IPS-18a (cell line): ENCODE results near the gene FCGR3B.
A peak's percentile ranks its signal among the peaks of the same experiment; 100 is the strongest.
"Not testable (repeated sequence)": the region's sequence is repeated elsewhere in the genome, so short reads cannot be mapped to it uniquely, and the experiment has no call there.

Experiments used
- H3K27ac ChIP-seq: one replicate; pipeline ENCODE4 v1.5.1; 2013; ENCODE audit warnings: low read length
- H3K27me3 ChIP-seq: one replicate; pipeline ENCODE4 v1.6.1; 2013; ENCODE audit warnings: mild to moderate bottlenecking, low read length; ENCODE audit not compliant: control insufficient read depth, insufficient read depth
- H3K36me3 ChIP-seq: one replicate; pipeline ENCODE4 v1.6.1; 2013; ENCODE audit warnings: low read depth, low read length; ENCODE audit not compliant: control insufficient read depth
- H3K4me1 ChIP-seq: one replicate; pipeline ENCODE4 v1.6.1; 2013; ENCODE audit warnings: low read depth, low read length; ENCODE audit not compliant: control insufficient read depth
- H3K4me3 ChIP-seq: one replicate; pipeline ENCODE4 v1.5.1; 2013; ENCODE audit warnings: low read length
- H3K9ac ChIP-seq: one replicate; pipeline ENCODE4 v1.6.1; 2013; ENCODE audit warnings: mild to moderate bottlenecking, low read length, moderate library complexity
- H3K9me3 ChIP-seq: one replicate; pipeline ENCODE4 v1.6.1; 2013; ENCODE audit warnings: low read depth, low read length; ENCODE audit not compliant: control insufficient read depth

The FCGR3B gene

GRCh38 chr1:161636189-161636782 is 5.3 kb upstream of the FCGR3B start:
- H3K4me3 ChIP-seq, H3K9ac ChIP-seq, H3K36me3 ChIP-seq, H3K4me1 ChIP-seq, H3K9me3 ChIP-seq, H3K27me3 ChIP-seq, H3K27ac ChIP-seq: not testable (repeated sequence)

GRCh38 chr1:161634993-161635392 is 4.0 kb upstream of the FCGR3B start:
- not testable (repeated sequence) for H3K9ac ChIP-seq, H3K36me3 ChIP-seq, H3K27ac ChIP-seq, H3K4me3 ChIP-seq, H3K9me3 ChIP-seq, H3K27me3 ChIP-seq, H3K4me1 ChIP-seq

GRCh38 chr1:161630128-161630742 is 741 bp downstream of the FCGR3B start:
- H3K4me3 ChIP-seq, H3K36me3 ChIP-seq, H3K27ac ChIP-seq, H3K4me1 ChIP-seq, H3K9ac ChIP-seq, H3K27me3 ChIP-seq, H3K9me3 ChIP-seq: not testable (repeated sequence)

GRCh38 chr1:161626445-161627146 is 4.4 kb downstream of the FCGR3B start:
- not testable (repeated sequence) for H3K9me3 ChIP-seq, H3K27ac ChIP-seq, H3K9ac ChIP-seq, H3K27me3 ChIP-seq, H3K36me3 ChIP-seq, H3K4me3 ChIP-seq, H3K4me1 ChIP-seq

GRCh38 chr1:161624605-161625004 is 6.4 kb downstream of the FCGR3B start:
- not testable (repeated sequence) for H3K9me3 ChIP-seq, H3K9ac ChIP-seq, H3K4me1 ChIP-seq, H3K4me3 ChIP-seq, H3K36me3 ChIP-seq, H3K27ac ChIP-seq
- peaks cover 11% of the 10 kb centered on the region for H3K27me3 ChIP-seq

GRCh38 chr1:161623401-161624051 is 7.5 kb downstream of the FCGR3B start:
- H3K27me3 ChIP-seq = peaks cover 11% of the 10 kb centered on the region
- not testable (repeated sequence) for H3K9ac ChIP-seq, H3K36me3 ChIP-seq, H3K9me3 ChIP-seq, H3K27ac ChIP-seq, H3K4me3 ChIP-seq, H3K4me1 ChIP-seq

- H3K27ac ChIP-seq, H3K4me1 ChIP-seq, H3K36me3 ChIP-seq, H3K9me3 ChIP-seq, H3K9ac ChIP-seq: not testable (repeated sequence)
- peaks cover 11% of the 10 kb centered on the region for H3K27me3 ChIP-seq
- H3K4me3 ChIP-seq = peak overlapping the region; percentile 67
Observed at GRCh38 chr1:161622054-161622453, 8.9 kb downstream of the FCGR3B start.

GRCh38 chr1:161621181-161622000 is 9.6 kb downstream of the FCGR3B start:
- not testable (repeated sequence) for H3K36me3 ChIP-seq, H3K27ac ChIP-seq, H3K9me3 ChIP-seq, H3K4me1 ChIP-seq
- Histone ChIP-seq H3K27me3 (peaks cover 11% of the 10 kb centered on the region), H3K4me3 (peak overlapping the region; percentile 67), H3K9ac (peak overlapping the region; percentile 56)

- not testable (repeated sequence) for H3K4me3 ChIP-seq, H3K9ac ChIP-seq, H3K36me3 ChIP-seq
Observed at GRCh38 chr1:161620399-161620798, 10.6 kb downstream of the FCGR3B start.

GRCh38 chr1:161618517-161618916 is 12.5 kb downstream of the FCGR3B start:
- not testable (repeated sequence) for H3K36me3 ChIP-seq, H3K9ac ChIP-seq, H3K9me3 ChIP-seq, H3K4me3 ChIP-seq, H3K4me1 ChIP-seq, H3K27ac ChIP-seq
- peaks cover 11% of the 10 kb centered on the region for H3K27me3 ChIP-seq

More at GRCh38 chr1:161620399-161620798, 10.6 kb downstream of the FCGR3B start:
- peaks cover 11% of the 10 kb centered on the region for H3K27me3 ChIP-seq
- H3K27ac ChIP-seq, H3K9me3 ChIP-seq, H3K4me1 ChIP-seq: not testable (repeated sequence)

GRCh38 chr1:161616417-161616816 is 14.6 kb downstream of the FCGR3B start:
- not testable (repeated sequence) for H3K4me3 ChIP-seq, H3K36me3 ChIP-seq, H3K27ac ChIP-seq, H3K9ac ChIP-seq, H3K4me1 ChIP-seq, H3K9me3 ChIP-seq, H3K27me3 ChIP-seq
